Measurements from ENCODE around the gene FPR1. TPM values are rescaled to one million over a fixed set of nuclear protein-coding genes. Genes with fewer than 3 reads are reported as not detected.

FPR1 gene
- total RNA-seq, 1 donor from 2014 or later: not detected

DNA sequence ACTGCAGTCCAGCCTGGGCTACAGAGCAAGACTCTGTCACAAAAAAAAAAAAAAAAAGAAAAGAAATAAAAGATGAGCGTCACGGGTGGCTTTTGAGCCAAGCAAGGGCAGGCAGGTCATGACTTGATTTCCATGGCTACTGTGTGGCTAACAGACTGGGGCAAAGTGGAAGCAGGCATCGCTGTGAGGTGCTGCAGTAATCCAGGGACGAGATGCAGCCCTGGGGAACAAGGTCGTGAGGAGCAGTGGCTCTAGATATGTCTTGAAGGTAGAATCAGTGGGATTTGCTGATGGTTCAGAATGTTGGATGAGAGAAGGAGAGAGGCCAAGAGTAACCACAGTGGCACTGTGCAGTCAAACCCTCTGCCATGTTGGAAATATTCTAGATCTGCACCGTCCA, 42.1 kb downstream of the FPR1 start:
- Mint-ChIP-seq H3K27me3 (ENCODE audit: unreplicated experiment) (peaks cover 7% of the 10 kb centered on the region), H3K4me3 (ENCODE audit: unreplicated experiment) (no peak overlapping the region), H3K4me1 (ENCODE audit: low read depth, unreplicated experiment) (peaks cover 2% of the 10 kb centered on the region), H3K36me3 (ENCODE audit: unreplicated experiment) (peaks cover 10% of the 10 kb centered on the region), H3K27ac (ENCODE audit: unreplicated experiment) (no peak overlapping the region), H3K9me3 (ENCODE audit: unreplicated experiment) (peaks cover 10% of the 10 kb centered on the region)
- TF ChIP-seq, protein P1, sequence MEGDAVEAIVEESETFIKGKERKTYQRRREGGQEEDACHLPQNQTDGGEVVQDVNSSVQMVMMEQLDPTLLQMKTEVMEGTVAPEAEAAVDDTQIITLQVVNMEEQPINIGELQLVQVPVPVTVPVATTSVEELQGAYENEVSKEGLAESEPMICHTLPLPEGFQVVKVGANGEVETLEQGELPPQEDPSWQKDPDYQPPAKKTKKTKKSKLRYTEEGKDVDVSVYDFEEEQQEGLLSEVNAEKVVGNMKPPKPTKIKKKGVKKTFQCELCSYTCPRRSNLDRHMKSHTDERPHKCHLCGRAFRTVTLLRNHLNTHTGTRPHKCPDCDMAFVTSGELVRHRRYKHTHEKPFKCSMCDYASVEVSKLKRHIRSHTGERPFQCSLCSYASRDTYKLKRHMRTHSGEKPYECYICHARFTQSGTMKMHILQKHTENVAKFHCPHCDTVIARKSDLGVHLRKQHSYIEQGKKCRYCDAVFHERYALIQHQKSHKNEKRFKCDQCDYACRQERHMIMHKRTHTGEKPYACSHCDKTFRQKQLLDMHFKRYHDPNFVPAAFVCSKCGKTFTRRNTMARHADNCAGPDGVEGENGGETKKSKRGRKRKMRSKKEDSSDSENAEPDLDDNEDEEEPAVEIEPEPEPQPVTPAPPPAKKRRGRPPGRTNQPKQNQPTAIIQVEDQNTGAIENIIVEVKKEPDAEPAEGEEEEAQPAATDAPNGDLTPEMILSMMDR (IDR thresholded peaks at IDR 0.05; ENCODE audit: partially characterized antibody, unreplicated experiment): no peak
- no peak for DNase-seq

DNA sequence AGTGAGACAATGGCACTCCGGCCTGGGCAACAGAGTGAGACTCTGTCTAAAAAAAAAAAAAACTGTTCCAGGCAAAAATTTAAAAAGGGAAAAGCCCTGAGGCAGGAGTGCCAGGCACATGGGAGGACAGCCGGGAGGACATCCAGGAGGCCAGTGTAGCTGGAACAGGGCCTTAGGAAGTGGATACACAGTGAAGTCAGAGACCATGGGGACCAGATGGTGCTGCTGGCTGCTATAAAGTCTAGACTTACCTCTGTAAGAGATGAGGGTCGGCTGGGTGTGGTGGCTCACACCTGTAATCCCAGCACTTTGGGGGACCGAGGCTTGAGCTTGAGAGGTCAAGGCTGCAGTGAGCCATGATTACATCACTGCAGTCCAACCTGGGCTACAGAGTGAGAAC, 42.9 kb downstream of the FPR1 start:
- Mint-ChIP-seq H3K4me1 (ENCODE audit: low read depth, unreplicated experiment) (peaks cover 2% of the 10 kb centered on the region), H3K4me3 (ENCODE audit: unreplicated experiment) (no peak overlapping the region)
- TF ChIP-seq, protein P1 (IDR thresholded peaks at IDR 0.05; ENCODE audit: partially characterized antibody, unreplicated experiment): no peak

DNA sequence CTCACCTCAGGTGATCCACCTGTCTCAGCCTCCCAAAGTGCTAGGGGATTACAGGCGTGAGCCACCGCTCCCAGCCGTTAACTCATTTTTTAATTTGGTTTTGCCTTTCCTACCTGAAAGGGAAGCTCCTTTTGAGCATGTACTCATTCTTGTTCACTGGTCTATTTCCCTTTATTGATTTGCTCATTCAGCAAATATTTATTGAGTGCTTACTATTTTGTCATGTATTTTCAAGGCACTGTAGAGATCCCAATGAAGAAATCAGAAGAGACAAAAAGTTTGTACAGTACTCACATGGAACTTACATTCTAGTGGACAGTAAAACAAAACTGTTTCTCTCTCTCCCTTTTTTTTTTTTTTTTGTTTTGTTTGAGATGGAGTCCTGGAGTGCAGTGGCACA, 44.8 kb downstream of the FPR1 start:
- Mint-ChIP-seq H3K4me1 (ENCODE audit: low read depth, unreplicated experiment) (peaks cover 8% of the 10 kb centered on the region), H3K27ac (ENCODE audit: unreplicated experiment) (no peak overlapping the region), H3K4me3 (ENCODE audit: unreplicated experiment) (peak overlapping the region; percentile 30)

More for the DNA sequence above, 42.9 kb downstream of the FPR1 start:
- peaks cover 9% of the 10 kb centered on the region for H3K27me3 Mint-ChIP-seq (ENCODE audit: unreplicated experiment)
- peaks cover 10% of the 10 kb centered on the region for H3K36me3 Mint-ChIP-seq (ENCODE audit: unreplicated experiment)
- DNase-seq: no peak
- peaks cover 12% of the 10 kb centered on the region for H3K9me3 Mint-ChIP-seq (ENCODE audit: unreplicated experiment)
- no peak overlapping the region for H3K27ac Mint-ChIP-seq (ENCODE audit: unreplicated experiment)

DNA sequence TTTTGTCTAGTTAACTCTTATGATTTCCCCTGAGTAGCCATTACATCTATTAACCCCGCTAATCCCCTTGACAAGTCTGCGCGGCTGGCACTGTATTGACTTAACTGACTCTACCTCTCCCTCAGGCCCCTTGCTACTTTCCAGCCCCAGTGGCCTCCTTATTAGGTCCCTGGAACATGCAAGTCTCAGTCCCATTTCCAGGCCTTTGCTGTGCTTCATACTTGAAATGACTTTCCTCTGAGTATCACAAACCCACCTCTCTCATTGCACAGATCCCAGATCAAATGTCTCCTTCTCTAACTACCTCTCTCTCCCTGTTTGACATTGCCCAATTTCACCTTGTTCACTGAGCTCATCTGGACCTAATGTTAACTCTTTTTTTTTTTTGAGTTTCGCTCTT, 45.4 kb downstream of the FPR1 start:
- Mint-ChIP-seq H3K4me3 (ENCODE audit: unreplicated experiment) (peak overlapping the region; percentile 37), H3K9me3 (ENCODE audit: unreplicated experiment) (peaks cover 20% of the 10 kb centered on the region), H3K4me1 (ENCODE audit: low read depth, unreplicated experiment) (peaks cover 8% of the 10 kb centered on the region), H3K27me3 (ENCODE audit: unreplicated experiment) (peaks cover 17% of the 10 kb centered on the region), H3K36me3 (ENCODE audit: unreplicated experiment) (peaks cover 6% of the 10 kb centered on the region), H3K27ac (ENCODE audit: unreplicated experiment) (no peak overlapping the region)
- TF ChIP-seq, protein P1 (IDR thresholded peaks at IDR 0.05; ENCODE audit: partially characterized antibody, unreplicated experiment): no peak
- no peak for DNase-seq

More for the DNA sequence above, 44.8 kb downstream of the FPR1 start:
- H3K36me3 Mint-ChIP-seq (ENCODE audit: unreplicated experiment): peaks cover 6% of the 10 kb centered on the region
- TF ChIP-seq, protein P1 (IDR thresholded peaks at IDR 0.05; ENCODE audit: partially characterized antibody, unreplicated experiment): no peak
- no peak for DNase-seq
- peaks cover 20% of the 10 kb centered on the region for H3K9me3 Mint-ChIP-seq (ENCODE audit: unreplicated experiment)
- peaks cover 16% of the 10 kb centered on the region for H3K27me3 Mint-ChIP-seq (ENCODE audit: unreplicated experiment)

DNA sequence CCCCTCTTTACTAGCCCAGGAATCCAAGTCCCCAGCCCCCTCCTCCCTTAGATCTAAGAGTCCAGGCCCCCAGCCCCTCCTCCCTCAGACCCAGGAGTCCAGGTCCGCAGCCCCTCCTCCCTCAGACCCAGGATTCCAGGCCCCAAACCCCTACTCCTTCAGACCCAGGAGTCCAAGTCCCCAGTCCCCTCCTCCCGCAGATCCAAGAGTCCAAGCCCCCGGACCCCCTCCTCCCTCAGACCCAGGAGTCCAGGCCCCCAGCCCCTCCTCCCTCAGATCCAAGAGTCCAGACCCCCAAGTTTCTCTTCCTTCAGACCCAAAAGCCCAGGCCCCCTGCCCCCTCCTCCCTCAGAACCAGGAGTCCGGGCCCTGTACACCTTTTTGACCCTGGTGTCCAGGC, 47.1 kb downstream of the FPR1 start:
- TF ChIP-seq, protein P1 (IDR thresholded peaks at IDR 0.05; ENCODE audit: partially characterized antibody, unreplicated experiment): no peak
- Mint-ChIP-seq H3K4me1 (ENCODE audit: low read depth, unreplicated experiment) (peaks cover 9% of the 10 kb centered on the region), H3K27ac (ENCODE audit: unreplicated experiment) (peak overlapping the region; percentile 82), H3K27me3 (ENCODE audit: unreplicated experiment) (peaks cover 18% of the 10 kb centered on the region), H3K4me3 (ENCODE audit: unreplicated experiment) (peak overlapping the region; percentile 90), H3K36me3 (ENCODE audit: unreplicated experiment) (peaks cover 12% of the 10 kb centered on the region), H3K9me3 (ENCODE audit: unreplicated experiment) (peaks cover 20% of the 10 kb centered on the region)
- DNase-seq: no peak

Data from glutamatergic neuron (in vitro differentiated cells).